GM18868 (cell line): ENCODE data around the gene ASB2.

Experiments
- ATAC-seq: cut with Tn5 transposase; IDR thresholded peaks from one replicate; pipeline ENCODE4 v1.9.1; 2021; ENCODE audit warnings: mild to moderate bottlenecking, moderate library complexity; ENCODE audit not compliant: unreplicated experiment

The ASB2 gene

GRCh38 chr14:94001501-94002396 is 25.4 kb upstream of the ASB2 start:
- ATAC-seq: no peak

- ATAC-seq: no peak
These were observed 24.6 kb upstream of the ASB2 start for GRCh38 chr14:94001016-94001415.

- no peak for ATAC-seq
These were observed 23.9 kb upstream of the ASB2 start for GRCh38 chr14:94000267-94000666.

- no peak for ATAC-seq
These were observed 23.2 kb upstream of the ASB2 start for GRCh38 chr14:93999573-93999972.

GRCh38 chr14:93998871-93999403 is 22.6 kb upstream of the ASB2 start:
- ATAC-seq: no peak

- no peak for ATAC-seq
These were observed 21.8 kb upstream of the ASB2 start for GRCh38 chr14:93997916-93998870.

GRCh38 chr14:93997082-93997481 is 20.7 kb upstream of the ASB2 start, which contains the start of gene CCDC197:
Gene CCDC197, plus strand, starts transcription at chr14:93997301. Its CDS starts 831 bp downstream, at chr14:93998132.
- ATAC-seq: no peak

GRCh38 chr14:93996130-93996695 is 19.8 kb upstream of the ASB2 start:
- ATAC-seq: no peak

GRCh38 chr14:93994919-93995682 is 18.7 kb upstream of the ASB2 start:
- no peak for ATAC-seq

GRCh38 chr14:93993382-93993781 is 17.0 kb upstream of the ASB2 start:
- ATAC-seq: no peak

GRCh38 chr14:93991649-93992048 is 15.3 kb upstream of the ASB2 start:
- ATAC-seq: no peak

- ATAC-seq: no peak
These were observed 14.8 kb upstream of the ASB2 start for GRCh38 chr14:93991212-93991611.

GRCh38 chr14:93989939-93990338 is 13.6 kb upstream of the ASB2 start:
- peak; percentile 70 for ATAC-seq

GRCh38 chr14:93987815-93988476 is 11.6 kb upstream of the ASB2 start:
- no peak for ATAC-seq

GRCh38 chr14:93987376-93987775 is 11.0 kb upstream of the ASB2 start:
- ATAC-seq: no peak

GRCh38 chr14:93986955-93987354 is 10.6 kb upstream of the ASB2 start:
- no peak for ATAC-seq

- no peak for ATAC-seq
These were observed 8.6 kb upstream of the ASB2 start for GRCh38 chr14:93984987-93985410.

GRCh38 chr14:93984070-93984469 is 7.7 kb upstream of the ASB2 start:
- ATAC-seq: no peak

GRCh38 chr14:93982230-93983007 is 6.0 kb upstream of the ASB2 start:
- no peak for ATAC-seq
